Measurements from ENCODE around the gene AGPAT1. TPM values are rescaled to one million over a fixed set of nuclear protein-coding genes. Genes with fewer than 3 reads are reported as not detected.

Gene AGPAT1
- total and polyA plus RNA-seq, 2 of the 13 experiments (the other 11 are each of a cell fraction or from before 2014, with no cell fraction given): 51.3 to 139 TPM

DNA sequence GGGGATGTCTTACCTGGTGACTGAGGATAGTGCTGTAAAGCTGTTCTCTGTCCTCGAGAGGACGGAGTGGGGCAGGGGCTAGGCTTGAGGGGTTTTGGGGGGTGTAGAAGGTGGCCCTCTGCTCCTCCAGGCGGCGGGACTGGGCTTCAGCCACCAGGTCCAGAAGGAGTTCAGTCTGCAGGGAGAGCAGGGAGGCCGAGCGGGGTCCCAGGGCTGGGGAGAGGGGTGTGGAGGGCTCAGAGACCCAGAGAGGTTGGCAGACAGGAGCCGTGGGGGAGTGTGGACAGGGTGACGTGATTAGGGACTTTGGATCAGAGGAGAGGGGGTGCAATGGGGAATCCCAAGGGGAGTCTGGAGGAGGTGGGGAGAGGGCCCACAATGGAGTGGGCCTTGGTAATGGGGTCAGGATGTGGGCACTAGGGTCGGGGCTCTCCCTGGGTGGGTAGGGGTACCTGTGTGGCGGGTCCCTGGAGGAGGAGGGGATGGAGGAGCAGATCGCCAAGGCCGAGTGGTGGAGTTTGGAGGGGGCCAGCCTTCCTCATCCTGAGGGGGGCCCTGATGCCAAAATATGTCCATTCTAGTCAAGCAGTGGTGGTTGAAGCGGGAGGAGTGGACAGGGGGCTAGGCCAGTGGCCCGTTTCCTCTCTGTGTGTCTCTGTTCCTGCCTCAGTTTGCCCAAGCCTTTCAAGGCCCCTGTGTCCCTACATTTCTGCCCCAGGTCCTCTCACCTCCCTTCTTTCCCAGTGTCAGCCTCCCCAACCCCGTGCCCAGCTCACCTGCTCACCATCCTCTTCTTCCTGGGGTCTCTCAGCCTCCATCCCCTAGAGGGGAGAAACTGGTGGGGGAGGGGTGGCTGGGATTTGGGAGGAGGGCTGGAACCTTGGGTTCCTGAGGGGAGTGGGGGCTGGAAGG is 16.1 kb upstream of the AGPAT1 start:
- Histone ChIP-seq H2AFZ (ENCODE audit: low read length) (no peak overlapping the region), H3K79me2 (ENCODE audit: insufficient read depth, low read length) (peaks cover 15% of the 10 kb centered on the region), H3K27ac (ENCODE audit: extremely low read length, insufficient read depth, low read length) (no peak overlapping the region), H3K36me3 (replicated peaks in 1 of 2; ENCODE audit: control insufficient read depth in 1 of 2, insufficient read depth in 2 of 2, low read length in 2 of 2) (peaks cover 6 to 10% of the 10 kb centered on the region in 2 experiments; a peak in 4 of 5 replicates), H4K20me1 (ENCODE audit: insufficient read depth, low read length) (no peaks in the 10 kb centered on the region), H3K27me3 (ENCODE audit: control insufficient read depth in 1 of 2, insufficient read depth in 2 of 2, low read length in 2 of 2) (no peaks in the 10 kb centered on the region; a peak in 1 of 5 replicates), H3K4me2 (ENCODE audit: low read depth, low read length) (peak overlapping the region; percentile 95), H3K4me3 (replicated peaks in 1 of 3; ENCODE audit: insufficient read depth in 1 of 3, low read depth in 2 of 3, low read length in 3 of 3) (peak overlapping the region in 1 of 3 experiments; percentile 93; a peak in 1 of 6 replicates), H3K9me3 (ENCODE audit: low read length) (no peaks in the 10 kb centered on the region), H3K4me1 (ENCODE audit: insufficient read depth, low read length) (peaks cover 56% of the 10 kb centered on the region), H3K9ac (ENCODE audit: insufficient read depth, low read depth, low read length) (no peak overlapping the region)
- BruUV-seq (replicated peaks): no TSS peak
- FAIRE-seq: no peak
- POLR2A ChIA-PET: interaction anchor here (1.1 to 7.1 kb wide), 8 partner anchors 9 to 780 kb away, joined by 3 to 127 read pairs (median 6); partner anchors contain the start of genes AGPAT1, ATF6B, FKBPL and RNF5
- WGBS (ENCODE audit: low lambda C conversion rate): 76% methylated on average over 15 of the region's 15 CpGs
- no peak for DNase-seq (ENCODE audit: low spot score)
- in situ Hi-C loops (cut with HindIII; ENCODE audit: extremely low pct_ligation_motif_present, low pct_unique_long_range_greater_than_20kb) (loop anchor here (5.0 kb wide), 1 partner anchor 780 kb away; no protein-coding TSS in a partner anchor), intact Hi-C loops (cut with micrococcal nuclease; ENCODE audit: unreplicated experiment) (no loop called here)
- ATAC-seq: no peak
- TF ChIP-seq, protein P1, sequence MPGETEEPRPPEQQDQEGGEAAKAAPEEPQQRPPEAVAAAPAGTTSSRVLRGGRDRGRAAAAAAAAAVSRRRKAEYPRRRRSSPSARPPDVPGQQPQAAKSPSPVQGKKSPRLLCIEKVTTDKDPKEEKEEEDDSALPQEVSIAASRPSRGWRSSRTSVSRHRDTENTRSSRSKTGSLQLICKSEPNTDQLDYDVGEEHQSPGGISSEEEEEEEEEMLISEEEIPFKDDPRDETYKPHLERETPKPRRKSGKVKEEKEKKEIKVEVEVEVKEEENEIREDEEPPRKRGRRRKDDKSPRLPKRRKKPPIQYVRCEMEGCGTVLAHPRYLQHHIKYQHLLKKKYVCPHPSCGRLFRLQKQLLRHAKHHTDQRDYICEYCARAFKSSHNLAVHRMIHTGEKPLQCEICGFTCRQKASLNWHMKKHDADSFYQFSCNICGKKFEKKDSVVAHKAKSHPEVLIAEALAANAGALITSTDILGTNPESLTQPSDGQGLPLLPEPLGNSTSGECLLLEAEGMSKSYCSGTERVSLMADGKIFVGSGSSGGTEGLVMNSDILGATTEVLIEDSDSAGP (CRISPR knock-in tag; IDR thresholded peaks at IDR 0.05; ENCODE audit: borderline replicate concordance): peak; percentile 1; the same call in 1 of the 2 replicates
- TF ChIP-seq, protein P2, sequence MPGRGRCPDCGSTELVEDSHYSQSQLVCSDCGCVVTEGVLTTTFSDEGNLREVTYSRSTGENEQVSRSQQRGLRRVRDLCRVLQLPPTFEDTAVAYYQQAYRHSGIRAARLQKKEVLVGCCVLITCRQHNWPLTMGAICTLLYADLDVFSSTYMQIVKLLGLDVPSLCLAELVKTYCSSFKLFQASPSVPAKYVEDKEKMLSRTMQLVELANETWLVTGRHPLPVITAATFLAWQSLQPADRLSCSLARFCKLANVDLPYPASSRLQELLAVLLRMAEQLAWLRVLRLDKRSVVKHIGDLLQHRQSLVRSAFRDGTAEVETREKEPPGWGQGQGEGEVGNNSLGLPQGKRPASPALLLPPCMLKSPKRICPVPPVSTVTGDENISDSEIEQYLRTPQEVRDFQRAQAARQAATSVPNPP (CRISPR knock-in tag; IDR thresholded peaks at IDR 0.05): no peak
- CTCF ChIA-PET (ENCODE audit: low intra/inter-chr PET ratio, low total read pairs): no interaction called here
